Kidney (tissue), 14 donors: ENCODE measurements around the gene MTHFS. TPM values are rescaled to one million over a fixed set of nuclear protein-coding genes. Genes with fewer than 3 reads are reported as not detected.

ENCODE experiments used
- DNase-seq, 5 donors: peaks; one replicate each; pipeline ENCODE4 v3.0.0-alpha.2; 2013 to 2020
- FAIRE-seq: peaks from 2 replicates; lab custom pipeline; 2012; peaks lifted over from hg19 to GRCh38; lab: Jason Lieb, UNC
- H3K27ac ChIP-seq, 2 donors: one replicate each; pipeline ENCODE4 v1.7.0; 2013; ENCODE audit warnings: low read depth in 2 of 2, low read length in 2 of 2, inconsistent platforms in 1 of 2
- H3K27me3 ChIP-seq: one replicate; pipeline ENCODE4 v1.7.1; 2013; ENCODE audit warnings: low read length, inconsistent platforms; ENCODE audit not compliant: control insufficient read depth, insufficient read depth
- H3K36me3 ChIP-seq, 3 donors: one replicate each; pipeline versions ENCODE4 v1.7.0 to v1.7.1; 2013; ENCODE audit warnings: low read length in 3 of 3, control low read depth in 1 of 3, inconsistent platforms in 1 of 3; ENCODE audit not compliant: insufficient read depth in 3 of 3, control insufficient read depth in 2 of 3
- H3K4me1 ChIP-seq, 3 donors: one replicate each; pipeline versions ENCODE4 v1.7.0 to v1.7.1; 2013; ENCODE audit warnings: low read length in 3 of 3, inconsistent platforms in 1 of 3, low read depth in 1 of 3; ENCODE audit not compliant: control insufficient read depth in 2 of 3, insufficient read depth in 2 of 3
- H3K4me3 ChIP-seq, 3 donors: one replicate each; pipeline versions ENCODE4 v1.7.0 to v1.8.1; 2013; ENCODE audit warnings: low read length in 3 of 3, control low read depth in 1 of 3, inconsistent platforms in 1 of 3
- H3K9ac ChIP-seq, 3 donors: one replicate each; pipeline versions ENCODE4 v1.7.0 to v1.7.1; 2013; ENCODE audit warnings: low read length in 3 of 3, control low read depth in 1 of 3, inconsistent platforms in 1 of 3
- H3K9me3 ChIP-seq, 3 donors: one replicate each; pipeline versions ENCODE4 v1.7.0 to v1.7.1; 2013; ENCODE audit warnings: low read length in 3 of 3, control low read depth in 1 of 3, inconsistent platforms in 1 of 3; ENCODE audit not compliant: control insufficient read depth in 2 of 3, insufficient read depth in 1 of 3
- intact Hi-C: fragments of 100-400 bp; cut with DNase I; formaldehyde crosslinking; loops from one replicate; pipeline ENCODE4 v1.11.1; 2022
- polyA plus RNA-seq: library from polyadenylated mRNA; stranded (reverse); fragments of 350-450 nt; fragmentation: Illumina TruSeq; extraction: RNeasy Lipid Tissue Mini Kit (QIAGEN cat#74804); gene quantifications from one replicate; pipeline ENCODE4 v1.2.3, GENCODE V29; 2014; ENCODE audit warnings: low read depth, low replicate concordance; ENCODE audit not compliant: insufficient read depth
- total RNA-seq: library from RNA; stranded (reverse); fragmentation: NEBNext Ultra II Directional; extraction: Animal tissue kit (Norgen Biotek cat#: 25700); gene quantifications from one replicate; pipeline ENCODE4 v1.2.1, GENCODE V29; 2021
- TF ChIP-seq, protein P1 (sequence below): IDR thresholded peaks from 3 replicates; pipeline ENCODE4 v1.5.1; 2012; ENCODE audit warnings: mild to moderate bottlenecking, moderate library complexity, borderline replicate concordance; ENCODE audit not compliant: insufficient read depth; ENCODE audit errors: extremely low read depth
- donor health status: control.
- donor health status: control.
- donor health status: control.
- donor health status: control.
- donor health status: control.
- donor health status: DM: yes; HTN: yes; CAD: no.
- donor health status: Normal renal cell carcinoma (clear cell type).

Gene MTHFS
- total and polyA plus RNA-seq, 2 donors from 2014 or later = 44.1 to 115 TPM

DNA sequence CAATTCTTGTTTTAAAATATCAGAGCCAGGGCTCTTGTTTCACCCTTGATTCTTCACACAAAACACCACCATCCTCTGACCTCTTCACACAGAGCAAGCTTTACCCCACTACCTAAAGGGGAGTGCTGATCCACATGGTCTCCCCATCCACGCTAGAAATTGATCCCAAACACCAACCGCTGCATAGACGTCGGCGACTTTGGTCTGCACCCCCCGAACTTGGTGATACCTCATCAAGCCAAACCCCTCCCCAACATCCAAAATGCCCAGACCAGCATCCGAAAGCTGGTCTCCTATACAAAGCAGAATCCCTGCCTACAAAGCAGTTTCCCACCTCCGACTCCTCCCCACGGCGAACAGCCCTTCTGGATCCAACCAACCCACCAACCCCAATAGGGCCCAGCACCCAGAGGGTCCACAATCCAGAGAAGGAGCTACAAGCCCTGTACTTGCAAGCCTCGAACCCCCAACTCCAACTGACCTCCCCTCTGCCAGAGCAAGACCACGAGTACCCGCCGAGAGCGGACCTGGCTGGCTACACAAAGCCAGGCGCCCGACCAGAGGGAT, 25.8 kb upstream of the MTHFS start:
- Histone ChIP-seq H3K9me3 (peaks cover 0 to 20% (median 3%) of the 10 kb centered on the region in 3 donors), H3K4me3 (peak overlapping the region; percentile 68 to 82 (median 82)), H3K27me3 (no peaks in the 10 kb centered on the region), H3K36me3 (no peaks in the 10 kb centered on the region), H3K4me1 (peaks cover 0 to 2% (median 0%) of the 10 kb centered on the region in 3 donors), H3K9ac (peak overlapping the region; percentile 24 to 91 (median 67)), H3K27ac (peak overlapping the region; percentile 95 to 97)
- intact Hi-C loops = no loop called here
- TF ChIP-seq, protein P1, sequence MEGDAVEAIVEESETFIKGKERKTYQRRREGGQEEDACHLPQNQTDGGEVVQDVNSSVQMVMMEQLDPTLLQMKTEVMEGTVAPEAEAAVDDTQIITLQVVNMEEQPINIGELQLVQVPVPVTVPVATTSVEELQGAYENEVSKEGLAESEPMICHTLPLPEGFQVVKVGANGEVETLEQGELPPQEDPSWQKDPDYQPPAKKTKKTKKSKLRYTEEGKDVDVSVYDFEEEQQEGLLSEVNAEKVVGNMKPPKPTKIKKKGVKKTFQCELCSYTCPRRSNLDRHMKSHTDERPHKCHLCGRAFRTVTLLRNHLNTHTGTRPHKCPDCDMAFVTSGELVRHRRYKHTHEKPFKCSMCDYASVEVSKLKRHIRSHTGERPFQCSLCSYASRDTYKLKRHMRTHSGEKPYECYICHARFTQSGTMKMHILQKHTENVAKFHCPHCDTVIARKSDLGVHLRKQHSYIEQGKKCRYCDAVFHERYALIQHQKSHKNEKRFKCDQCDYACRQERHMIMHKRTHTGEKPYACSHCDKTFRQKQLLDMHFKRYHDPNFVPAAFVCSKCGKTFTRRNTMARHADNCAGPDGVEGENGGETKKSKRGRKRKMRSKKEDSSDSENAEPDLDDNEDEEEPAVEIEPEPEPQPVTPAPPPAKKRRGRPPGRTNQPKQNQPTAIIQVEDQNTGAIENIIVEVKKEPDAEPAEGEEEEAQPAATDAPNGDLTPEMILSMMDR = no peak
- DNase-seq (peak in 1 of 5 donors; percentile 91), FAIRE-seq (no peak)

DNA sequence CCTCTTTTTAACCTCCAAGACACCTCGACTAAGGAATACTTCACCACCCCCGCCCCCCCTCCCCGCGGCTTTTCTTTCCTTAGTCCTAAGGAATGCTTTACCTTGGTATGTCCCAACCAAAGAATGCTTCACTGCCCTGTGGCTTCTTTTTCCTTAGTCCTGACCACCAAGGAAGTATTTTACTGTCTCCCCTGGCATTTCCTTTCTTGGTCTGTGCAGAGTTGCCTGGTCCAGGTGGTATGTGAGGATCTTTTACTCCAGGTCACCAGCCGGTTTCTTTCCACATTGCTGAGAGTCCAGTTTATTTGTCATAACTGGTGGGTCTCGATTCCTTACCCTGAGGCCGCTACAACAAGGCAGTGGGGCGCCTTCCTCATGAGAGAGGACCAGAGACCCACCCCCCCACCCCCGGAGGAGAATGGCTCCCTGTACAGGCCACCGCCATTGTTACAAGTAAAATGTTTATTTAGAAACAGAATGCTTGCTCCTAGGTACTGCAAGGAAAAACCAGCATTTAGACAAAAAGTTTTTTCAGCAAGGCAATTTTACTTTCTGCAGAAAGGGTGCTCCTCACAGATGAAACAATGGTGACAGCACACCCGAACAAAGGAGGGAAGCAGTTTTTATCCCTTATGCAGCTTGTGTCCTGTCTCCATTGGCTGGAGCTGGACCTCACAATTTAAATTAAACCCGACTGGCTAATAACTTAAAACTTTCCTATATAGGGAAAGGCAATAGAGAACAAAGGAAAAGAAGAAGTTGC, 23.1 kb upstream of the MTHFS start:
- H3K9ac ChIP-seq = no peak overlapping the region
- no peaks in the 10 kb centered on the region for H3K27me3 ChIP-seq
- peaks cover 0 to 45% (median 15%) of the 10 kb centered on the region in 3 donors for H3K9me3 ChIP-seq
- H3K4me1 ChIP-seq = peaks cover 0 to 2% (median 0%) of the 10 kb centered on the region in 3 donors
- no peak overlapping the region for H3K27ac ChIP-seq
- FAIRE-seq (no peak), DNase-seq (no peak)
- intact Hi-C loops = no loop called here
- H3K36me3 ChIP-seq = no peaks in the 10 kb centered on the region
- TF ChIP-seq, protein P1 = no peak
- no peak overlapping the region for H3K4me3 ChIP-seq

DNA sequence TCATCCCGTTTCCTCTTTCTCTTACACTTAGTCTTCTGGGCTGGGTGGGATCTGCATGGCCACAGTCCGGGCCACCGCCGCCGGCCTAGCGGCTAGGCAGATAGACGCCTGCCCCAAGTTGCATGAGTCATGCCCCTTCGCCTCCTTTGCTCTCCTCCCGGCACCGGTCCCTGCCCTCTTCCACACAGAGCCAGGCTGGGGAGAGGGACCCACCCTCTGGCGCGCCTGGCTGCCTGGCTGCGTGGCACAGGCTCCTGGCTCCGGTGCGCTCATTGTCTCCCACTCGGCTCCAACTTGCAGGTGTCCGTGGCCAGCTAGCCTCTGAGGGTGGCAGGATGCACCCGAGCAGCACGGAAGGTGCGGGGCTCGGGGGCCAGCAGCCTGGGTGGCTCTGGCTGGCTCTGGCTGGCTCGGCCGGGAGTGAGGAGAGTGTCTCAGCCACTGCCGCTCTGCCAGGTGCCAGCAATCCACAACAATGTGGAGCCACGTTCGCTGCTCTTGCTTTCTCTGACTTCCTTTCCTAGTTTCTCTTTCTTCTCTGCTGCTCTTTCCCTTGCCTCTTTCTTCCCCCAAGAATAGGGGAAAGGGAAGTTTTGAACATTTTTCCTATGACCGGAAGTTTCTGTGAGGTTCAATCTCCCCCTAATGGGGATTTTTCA, 22.4 kb upstream of the MTHFS start:
- intact Hi-C loops = no loop called here
- DNase-seq (peak in 1 of 5 donors; percentile 63), FAIRE-seq (no peak)
- H3K9ac ChIP-seq = no peak overlapping the region
- H3K4me1 ChIP-seq = peaks cover 0 to 2% (median 0%) of the 10 kb centered on the region in 3 donors
- H3K27ac ChIP-seq = no peak overlapping the region
- H3K27me3 ChIP-seq = no peaks in the 10 kb centered on the region
- TF ChIP-seq, protein P1 = no peak
- H3K9me3 ChIP-seq = peaks cover 0 to 52% (median 19%) of the 10 kb centered on the region in 3 donors
- H3K4me3 ChIP-seq = no peak overlapping the region
- no peaks in the 10 kb centered on the region for H3K36me3 ChIP-seq
